VCaP (cell line): ENCODE data around the gene THAP5.
"Not testable (repeated sequence)": the region's sequence is repeated elsewhere in the genome, so short reads cannot be mapped to it uniquely, and the experiment has no call there.

Source experiments
- H3K27ac ChIP-seq: fragments of 450-650 bp; 2 replicates; pipeline ENCODE4 v1.5.1; 2017
- CTCF ChIP-seq: fragments of 450-650 bp; conservative IDR thresholded peaks from 2 replicates; pipeline ENCODE4 v1.5.1; 2017; ENCODE audit warnings: mild to moderate bottlenecking, moderate library complexity

The THAP5 gene

GRCh38 chr7:108541478-108541877 lies 28.0 kb downstream of the THAP5 start:
- TF ChIP-seq CTCF, result no peak
- H3K27ac ChIP-seq, result no peak overlapping the region

GRCh38 chr7:108538685-108539084 lies 30.8 kb downstream of the THAP5 start:
- H3K27ac ChIP-seq, result not testable (repeated sequence)

GRCh38 chr7:108538236-108538635 lies 31.3 kb downstream of the THAP5 start:
- not testable (repeated sequence) for H3K27ac ChIP-seq

- TF ChIP-seq CTCF, result no peak
- no peak overlapping the region for H3K27ac ChIP-seq
Observed at GRCh38 chr7:108537229-108537628, 32.3 kb downstream of the THAP5 start.

- no peak for TF ChIP-seq CTCF
- H3K27ac ChIP-seq, result no peak overlapping the region
Observed at GRCh38 chr7:108535744-108536143, 33.8 kb downstream of the THAP5 start.

- TF ChIP-seq CTCF, result no peak
- H3K27ac ChIP-seq, result no peak overlapping the region
Observed at GRCh38 chr7:108535257-108535656, 34.2 kb downstream of the THAP5 start.

GRCh38 chr7:108533712-108534111 lies 35.8 kb downstream of the THAP5 start:
- H3K27ac ChIP-seq, result no peak overlapping the region
- no peak for TF ChIP-seq CTCF

GRCh38 chr7:108529341-108529740 lies 40.2 kb downstream of the THAP5 start:
- TF ChIP-seq CTCF, result no peak
- no peak overlapping the region for H3K27ac ChIP-seq

- no peak overlapping the region for H3K27ac ChIP-seq
- TF ChIP-seq CTCF, result no peak
Observed at GRCh38 chr7:108528183-108528712, 41.3 kb downstream of the THAP5 start.
